GM21619 (cell line): ENCODE results near the gene PRR7.
"Not testable (repeated sequence)": the region's sequence is repeated elsewhere in the genome, so short reads cannot be mapped to it uniquely, and the experiment has no call there.

Source experiments
- ATAC-seq: cut with Tn5 transposase; IDR thresholded peaks from one replicate; pipeline ENCODE4 v1.9.1; 2021; ENCODE audit not compliant: unreplicated experiment

The PRR7 gene, protein sequence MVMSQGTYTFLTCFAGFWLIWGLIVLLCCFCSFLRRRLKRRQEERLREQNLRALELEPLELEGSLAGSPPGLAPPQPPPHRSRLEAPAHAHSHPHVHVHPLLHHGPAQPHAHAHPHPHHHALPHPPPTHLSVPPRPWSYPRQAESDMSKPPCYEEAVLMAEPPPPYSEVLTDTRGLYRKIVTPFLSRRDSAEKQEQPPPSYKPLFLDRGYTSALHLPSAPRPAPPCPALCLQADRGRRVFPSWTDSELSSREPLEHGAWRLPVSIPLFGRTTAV

DNA sequence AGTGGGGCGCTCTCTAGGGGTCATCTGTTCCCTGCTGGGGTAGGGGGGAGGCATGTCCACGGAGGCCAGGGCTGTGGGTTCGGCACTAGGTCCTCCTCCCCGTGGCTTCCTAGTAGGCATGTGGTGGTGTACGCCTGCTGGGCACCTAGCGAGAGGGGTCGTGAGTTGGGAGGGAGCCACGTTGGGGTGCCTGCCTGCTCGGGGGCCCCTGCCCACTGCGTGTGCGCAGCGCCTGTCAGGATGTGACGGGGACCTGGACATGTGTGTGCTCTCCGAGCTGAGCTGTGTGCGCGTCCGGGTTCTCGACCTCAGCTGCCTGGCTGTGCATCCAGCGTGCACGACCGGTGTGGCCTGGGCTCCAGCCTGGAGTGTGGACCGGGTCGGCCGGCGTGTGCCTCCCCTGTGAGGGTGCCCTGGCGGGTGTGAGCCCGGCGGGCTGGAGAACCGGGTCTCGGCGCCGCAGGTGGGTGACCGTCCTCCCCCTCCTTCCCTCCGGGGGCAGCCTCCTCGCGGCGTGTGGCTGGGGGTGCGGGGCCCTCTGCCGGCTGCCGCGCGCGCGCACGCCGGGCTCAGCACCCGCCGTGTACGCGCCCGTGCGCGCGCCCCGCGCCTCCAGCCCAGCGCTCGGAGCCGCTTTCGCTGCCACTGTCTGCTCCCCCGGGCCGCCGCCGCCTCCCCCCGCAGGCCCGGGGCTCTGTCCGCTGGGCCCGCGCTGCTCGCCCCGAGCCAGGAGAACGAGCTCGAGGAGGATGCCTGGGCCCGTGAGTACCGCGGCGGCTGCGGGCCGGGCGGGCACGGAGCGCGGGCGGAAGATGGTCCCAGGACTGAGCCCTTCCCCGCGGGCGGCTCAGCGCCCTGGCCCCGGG is at the start of gene PRR7:
PRR7 (plus strand) TSS at position 615 of the 866 bp plus-strand sequence. CDS start 8,254 bp downstream, outside the sequence.
- peak; percentile 48 for ATAC-seq

DNA sequence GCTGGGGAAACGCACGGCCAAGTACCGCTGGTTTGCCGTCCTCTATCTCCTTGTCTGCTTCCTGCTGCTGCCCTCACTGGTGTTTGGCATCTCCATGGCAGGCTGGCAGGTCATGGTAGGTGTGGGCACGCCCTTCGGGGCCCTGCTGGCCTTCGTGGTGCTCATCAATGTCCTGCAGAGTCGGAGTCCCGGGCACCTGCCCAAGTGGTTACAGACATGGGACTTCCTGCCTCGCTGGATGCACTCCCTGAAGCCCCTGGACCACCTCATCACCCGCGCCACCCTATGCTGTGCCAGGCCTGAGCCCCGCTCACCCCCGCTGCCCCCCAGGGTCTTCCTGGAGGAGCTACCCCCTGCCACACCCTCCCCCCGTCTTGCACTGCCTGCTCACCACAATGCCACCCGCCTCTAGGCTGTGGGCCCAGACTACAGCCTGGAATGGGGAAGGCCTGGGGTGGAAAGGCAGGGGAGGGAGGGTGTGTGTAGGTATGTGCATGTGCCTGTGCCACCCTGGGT is 48.7 kb upstream of the PRR7 start:
- ATAC-seq = no peak

DNA sequence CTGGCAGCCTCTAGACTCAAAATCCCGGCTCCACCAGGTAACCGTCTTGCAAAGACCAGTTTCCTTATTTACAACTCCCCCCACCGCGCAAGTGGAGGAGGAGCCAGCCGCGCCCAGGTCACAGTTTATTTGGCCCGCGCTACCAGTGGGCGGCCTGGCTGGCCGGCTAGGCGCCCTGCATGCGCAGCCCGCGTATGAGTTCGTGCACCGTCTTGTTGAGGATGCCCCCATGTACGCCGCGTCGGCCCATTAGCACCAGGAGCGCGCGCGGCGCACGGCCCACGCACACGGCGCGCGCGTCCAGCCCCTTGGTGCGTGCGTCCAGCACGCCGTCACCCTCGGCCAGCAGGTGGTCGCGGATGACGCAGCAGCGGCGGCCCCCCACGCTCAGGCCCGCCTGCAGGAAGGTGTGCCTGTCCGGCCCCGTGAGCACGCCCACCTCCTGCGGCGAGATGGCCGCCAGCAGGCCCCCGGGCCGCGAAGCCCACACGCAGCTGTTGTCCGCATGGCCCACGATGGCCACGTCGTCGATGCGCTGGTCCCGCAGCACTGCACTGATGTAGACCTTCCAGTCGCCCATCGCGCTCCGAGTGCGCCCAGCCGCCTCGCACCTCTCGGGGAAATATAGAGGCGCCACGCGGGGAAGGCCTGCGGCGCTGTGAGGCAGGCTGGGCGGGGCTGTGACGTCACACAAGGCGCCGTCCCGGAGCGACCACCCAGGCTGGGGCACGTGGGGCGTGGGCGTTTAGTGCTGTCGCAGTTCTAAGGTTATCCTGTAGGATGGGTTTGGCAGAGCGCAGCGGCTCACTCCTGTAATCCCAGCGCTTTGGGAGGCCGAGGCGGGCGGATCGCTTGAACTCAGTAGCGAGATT is 46.4 kb upstream of the PRR7 start, which contains the start of gene PFN3:
PFN3 (minus strand) TSS at position 665 of the 872 bp plus-strand sequence; CDS start at position 580, 85 bp downstream.
- no peak for ATAC-seq

GRCh38 chr5:177402271-177403043 is 44.2 kb upstream of the PRR7 start:
- ATAC-seq = no peak

DNA sequence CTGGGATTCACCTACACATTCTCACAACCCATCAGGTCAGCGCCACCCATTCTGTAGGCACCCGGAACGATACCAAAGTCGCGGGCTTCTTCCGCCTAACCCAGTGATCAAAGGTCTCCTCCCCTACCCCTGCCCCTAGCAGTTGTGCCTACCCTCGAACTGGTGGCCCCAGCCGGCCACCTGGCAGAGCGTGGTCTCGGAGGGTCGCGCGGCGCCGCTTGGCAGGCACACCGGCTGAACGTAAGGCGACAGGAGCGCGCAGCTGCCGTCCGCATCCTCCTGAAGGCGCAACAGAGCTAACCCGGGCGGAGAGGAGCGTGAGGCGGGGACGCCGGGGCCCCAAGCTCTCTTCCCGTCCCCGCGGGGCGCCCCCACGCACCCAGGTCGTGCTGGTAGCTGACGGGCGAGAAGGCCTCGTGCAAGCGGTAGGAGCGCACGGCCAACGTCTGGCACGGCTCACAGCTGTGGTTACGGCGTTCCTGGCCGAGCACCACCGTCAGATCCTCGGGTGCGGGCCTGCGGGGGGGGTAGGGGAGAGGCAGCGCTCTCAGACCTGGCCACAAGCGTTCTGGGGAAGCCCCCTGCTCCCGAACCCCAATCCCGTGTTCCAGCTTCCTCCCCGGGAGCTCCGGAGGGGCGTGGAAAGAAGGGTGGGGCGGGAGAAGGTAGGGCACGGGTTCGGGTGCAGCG is 43.4 kb upstream of the PRR7 start:
- ATAC-seq = peak; percentile 21

- ATAC-seq = peak; percentile 77
Measured at GRCh38 chr5:177403792-177404640, 42.6 kb upstream of the PRR7 start.

- no peak for ATAC-seq
Measured at GRCh38 chr5:177404641-177405179, 41.9 kb upstream of the PRR7 start.

DNA sequence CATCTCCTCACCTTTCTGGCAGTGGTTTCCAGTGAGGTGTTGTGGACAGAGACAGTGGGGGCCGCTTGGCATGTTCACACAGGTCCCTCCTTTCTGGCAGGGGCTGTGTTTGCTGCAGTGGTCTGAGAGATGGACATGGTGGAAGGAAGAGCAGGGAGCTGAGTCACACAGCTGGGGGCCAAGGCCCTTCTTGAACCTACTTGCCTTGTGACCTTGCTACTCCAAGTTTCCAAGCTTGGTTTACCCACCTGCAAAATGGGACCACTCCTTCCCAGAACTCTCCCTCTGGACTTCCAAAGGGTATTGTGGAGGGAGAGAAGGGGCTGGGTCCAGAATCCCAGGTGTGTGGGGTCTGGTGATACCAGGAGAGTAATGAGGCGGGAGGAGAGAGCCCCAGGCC is 41.3 kb upstream of the PRR7 start:
- no peak for ATAC-seq

- ATAC-seq = no peak
Measured at GRCh38 chr5:177405805-177406204, 40.8 kb upstream of the PRR7 start.

- no peak for ATAC-seq
Measured at GRCh38 chr5:177409043-177409801, 37.4 kb upstream of the PRR7 start, which contains the start of gene F12. Gene F12 (minus strand): TSS chr5:177409564. CDS start chr5:177409527, 37 bp downstream.

DNA sequence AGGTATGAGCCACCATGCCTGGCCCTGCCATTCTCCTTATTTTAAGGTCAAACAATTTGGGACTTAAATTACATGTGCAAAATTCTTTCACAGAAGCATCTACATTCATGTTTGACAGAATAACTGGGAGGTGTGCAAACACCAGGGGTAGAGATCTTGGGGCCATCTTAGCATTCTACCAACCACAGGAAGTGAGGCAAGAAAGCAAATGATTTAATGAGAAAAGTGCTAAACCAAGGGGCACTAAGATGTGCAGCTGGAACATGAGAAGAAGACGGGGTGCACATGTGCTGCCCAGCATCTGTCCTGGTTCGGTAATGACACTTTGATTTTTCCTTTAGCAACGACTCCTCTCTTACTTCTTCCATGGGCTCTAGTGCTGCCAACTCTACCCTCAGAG is 36.0 kb upstream of the PRR7 start:
- ATAC-seq = no peak

DNA sequence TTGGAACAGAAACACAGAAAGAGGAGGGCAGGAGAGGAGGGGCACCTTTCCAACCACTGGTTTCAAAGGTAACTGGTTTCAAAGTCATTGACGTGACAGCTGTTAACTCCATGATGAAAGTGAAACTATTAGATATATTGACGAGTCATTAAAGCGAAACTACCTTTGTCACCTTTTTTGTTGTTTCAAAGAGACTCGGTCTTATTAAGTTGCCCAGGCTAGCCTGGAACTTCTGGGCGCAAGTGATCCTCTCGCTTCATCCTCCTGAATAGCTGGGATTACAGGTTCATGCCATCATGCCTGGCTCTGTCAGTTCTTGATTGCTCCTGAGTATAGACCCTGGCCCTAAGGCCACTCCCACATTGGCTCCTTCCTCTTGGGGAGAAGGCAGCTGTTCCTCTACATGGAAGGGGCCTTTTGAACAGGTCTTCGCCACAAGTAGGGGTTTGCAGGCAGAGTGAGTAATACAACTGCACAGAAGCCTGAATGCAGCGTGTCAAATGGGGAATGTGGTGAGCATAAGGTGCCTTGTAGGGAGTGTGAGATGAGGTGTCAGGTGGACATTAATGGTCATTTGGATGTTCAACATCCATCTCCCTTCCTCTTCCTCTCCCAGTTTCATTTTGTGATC is 33.9 kb upstream of the PRR7 start:
- peak; percentile 63 for ATAC-seq

DNA sequence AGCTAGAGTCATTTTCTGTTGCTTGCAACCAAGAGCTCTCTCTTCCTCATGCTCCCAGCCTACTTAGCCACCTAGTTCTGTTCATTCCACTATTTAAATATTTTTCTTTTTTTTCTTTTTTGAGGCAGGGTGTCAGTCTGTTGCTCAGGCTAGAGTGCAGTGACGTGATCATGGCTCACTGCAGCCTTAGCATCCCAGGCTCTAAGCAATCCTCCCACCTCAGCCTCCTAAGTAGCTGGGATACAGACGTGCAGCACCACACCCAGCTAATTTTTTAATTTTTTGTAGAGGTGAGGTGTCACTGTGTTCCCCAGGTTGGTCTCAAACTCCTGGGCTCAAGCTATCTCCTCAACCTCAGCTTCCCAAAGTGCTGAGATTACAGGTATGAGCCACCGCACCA is 32.1 kb upstream of the PRR7 start:
- no peak for ATAC-seq

GRCh38 chr5:177417081-177417480 is 29.5 kb upstream of the PRR7 start:
- ATAC-seq = not testable (repeated sequence)

DNA sequence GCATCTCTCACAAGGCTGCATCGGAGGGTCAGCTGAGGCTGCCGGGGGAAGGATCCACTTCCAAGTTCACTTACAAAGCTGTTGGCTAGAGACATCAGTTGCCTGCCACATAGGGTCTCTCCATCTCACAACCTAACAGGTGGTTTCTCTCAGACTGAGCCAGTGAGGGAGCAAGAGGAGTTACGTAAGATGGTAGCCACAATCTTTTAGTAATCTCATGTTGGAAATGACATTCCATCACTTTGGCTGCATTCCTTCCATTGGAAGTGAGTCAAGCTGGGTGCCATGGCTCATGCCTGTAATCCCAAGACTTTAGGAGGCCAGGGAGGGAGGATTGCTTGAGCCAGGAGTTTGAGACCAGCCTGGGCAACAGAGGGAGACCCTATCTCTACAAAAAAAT is 27.6 kb upstream of the PRR7 start:
- ATAC-seq = no peak

GRCh38 chr5:177420472-177420871 is 26.1 kb upstream of the PRR7 start:
- ATAC-seq = not testable (repeated sequence)
